Peyer's patch (tissue), 4 donors: ENCODE measurements around the gene PHLDB3.
"Not testable (repeated sequence)": the region's sequence is repeated elsewhere in the genome, so short reads cannot be mapped to it uniquely, and the experiment has no call there.

Source experiments
- POLR2A ChIP-seq, 2 donors: fragments of 450-650 bp; IDR thresholded peaks; one replicate each; pipeline ENCODE4 v1.5.1; 2017; ENCODE audit warnings: antibody characterized with exemption in 2 of 2, mild to moderate bottlenecking in 2 of 2, moderate library complexity in 2 of 2
- TF ChIP-seq, protein P1 (sequence below), 6 experiments: fragments of 450-650 bp in 4 of 6; fragments of 200-600 bp in 2 of 6; sonication (generic) in 1 of 6; IDR thresholded peaks; one replicate each; pipeline ENCODE4 v1.5.1; 2017 to 2019; ENCODE audit warnings: antibody characterized with exemption in 6 of 6, mild to moderate bottlenecking in 3 of 6, moderate library complexity in 1 of 6

DNA sequence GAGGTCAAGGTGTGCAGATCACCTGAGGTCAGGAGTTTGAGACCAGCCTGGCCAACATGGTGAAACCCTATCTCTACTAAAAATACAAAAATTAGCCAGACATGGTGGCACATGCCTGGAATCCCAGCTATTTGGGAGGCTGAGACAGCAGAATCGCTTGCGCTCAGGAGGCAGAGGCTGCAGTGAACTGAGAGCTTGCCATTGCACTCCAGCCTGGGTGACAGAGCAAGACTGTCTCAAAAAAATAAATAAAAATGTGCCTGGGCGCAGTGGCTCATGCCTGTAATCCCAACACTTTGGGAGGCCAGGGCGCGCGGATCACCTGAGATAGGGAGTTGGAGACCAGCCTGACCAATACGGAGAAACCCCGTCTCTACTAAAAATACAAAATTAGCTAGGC, 19.1 kb upstream of the PHLDB3 start:
- not testable (repeated sequence) for TF ChIP-seq POLR2A (IDR thresholded peaks at IDR 0.05)
- TF ChIP-seq, protein P1, sequence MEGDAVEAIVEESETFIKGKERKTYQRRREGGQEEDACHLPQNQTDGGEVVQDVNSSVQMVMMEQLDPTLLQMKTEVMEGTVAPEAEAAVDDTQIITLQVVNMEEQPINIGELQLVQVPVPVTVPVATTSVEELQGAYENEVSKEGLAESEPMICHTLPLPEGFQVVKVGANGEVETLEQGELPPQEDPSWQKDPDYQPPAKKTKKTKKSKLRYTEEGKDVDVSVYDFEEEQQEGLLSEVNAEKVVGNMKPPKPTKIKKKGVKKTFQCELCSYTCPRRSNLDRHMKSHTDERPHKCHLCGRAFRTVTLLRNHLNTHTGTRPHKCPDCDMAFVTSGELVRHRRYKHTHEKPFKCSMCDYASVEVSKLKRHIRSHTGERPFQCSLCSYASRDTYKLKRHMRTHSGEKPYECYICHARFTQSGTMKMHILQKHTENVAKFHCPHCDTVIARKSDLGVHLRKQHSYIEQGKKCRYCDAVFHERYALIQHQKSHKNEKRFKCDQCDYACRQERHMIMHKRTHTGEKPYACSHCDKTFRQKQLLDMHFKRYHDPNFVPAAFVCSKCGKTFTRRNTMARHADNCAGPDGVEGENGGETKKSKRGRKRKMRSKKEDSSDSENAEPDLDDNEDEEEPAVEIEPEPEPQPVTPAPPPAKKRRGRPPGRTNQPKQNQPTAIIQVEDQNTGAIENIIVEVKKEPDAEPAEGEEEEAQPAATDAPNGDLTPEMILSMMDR (IDR thresholded peaks at IDR 0.05) = not testable (repeated sequence)
